SK-N-SH treated with all-trans-retinoic acid at 6 μM for 48 hours (cell line): ENCODE results near the gene ZNF432.

Experiments
- GLIS3 ChIP-seq: fragments of 250-450 bp; sonication (Bioruptor Pico); IDR thresholded peaks from 2 replicates; pipeline ENCODE4 v1.5.0; 2020; ENCODE audit warnings: mild to moderate bottlenecking, moderate library complexity
- ZFP30 ChIP-seq: fragments of 450-650 bp; formaldehyde crosslinking; IDR thresholded peaks from 2 replicates; pipeline ENCODE4 v1.5.0; 2022; ENCODE audit warnings: mild to moderate bottlenecking, moderate library complexity

GRCh38 chr19:52069653-52070052 lies 21.0 kb upstream of the ZNF432 start:
- TF ChIP-seq ZFP30 (CRISPR knock-in tag) (no peak), GLIS3 (CRISPR knock-in tag) (no peak)
